ENCODE measurements around the gene CD53.
"Not testable (repeated sequence)": the region's sequence is repeated elsewhere in the genome, so short reads cannot be mapped to it uniquely, and the experiment has no call there.

The CD53 gene

GRCh38 chr1:110872745-110873720 lies at the start of gene CD53:
Gene CD53, plus strand, starts transcription at chr1:110873148. Its CDS starts 18,261 bp downstream, at chr1:110891409.
- DNase-seq (ENCODE audit: low spot score) = no peak

- DNase-seq (ENCODE audit: low spot score) = no peak
Measured at GRCh38 chr1:110824192-110824591, 48.8 kb upstream of the CD53 start.

DNA sequence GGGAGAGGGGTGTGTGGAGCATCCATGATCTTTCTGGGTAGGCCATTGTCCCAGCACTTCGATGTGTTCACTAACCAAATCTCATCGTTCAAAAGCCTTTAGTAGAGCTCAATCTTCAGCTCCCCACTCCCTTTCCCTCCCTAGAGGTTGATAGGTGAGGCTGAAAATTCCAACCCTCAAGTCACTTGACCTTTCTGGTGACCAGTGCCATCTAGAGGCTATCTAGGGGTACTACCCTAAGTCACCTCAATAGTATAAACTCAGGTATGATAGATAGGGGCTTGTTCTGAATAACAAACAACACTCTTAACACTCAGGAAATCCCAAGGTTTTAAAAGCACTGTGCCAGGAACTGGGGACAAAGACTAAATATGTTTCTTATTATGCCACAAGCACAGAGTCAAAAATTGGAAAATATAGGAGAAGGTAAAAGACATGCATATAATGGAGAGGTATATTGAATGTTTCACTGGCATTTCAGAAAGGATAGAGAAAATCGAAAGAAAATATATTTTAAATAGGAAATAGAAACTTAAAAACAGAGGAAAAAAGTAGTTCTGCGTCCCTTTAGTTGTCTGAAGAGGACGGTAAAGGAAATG lies 42.9 kb upstream of the CD53 start:
- DNase-seq (ENCODE audit: low spot score) = no peak

DNA sequence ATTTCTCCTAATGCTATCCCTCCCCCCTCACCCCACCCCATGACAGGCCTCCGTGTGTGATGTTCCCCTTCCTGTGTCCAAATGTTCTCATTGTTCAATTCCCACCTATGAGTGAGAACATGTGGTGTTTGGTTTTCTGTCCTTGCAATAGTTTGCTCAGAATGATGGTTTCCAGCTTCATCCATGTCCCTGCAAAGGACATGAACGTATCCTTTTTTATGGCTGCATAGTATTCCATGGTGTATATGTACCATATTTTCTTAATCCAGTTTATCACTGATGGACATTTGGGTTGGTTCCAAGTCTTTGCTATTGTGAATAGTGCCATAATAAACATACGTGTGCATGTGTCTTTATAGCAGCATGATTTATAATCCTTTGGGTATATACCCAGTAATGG lies 39.2 kb upstream of the CD53 start:
- DNase-seq (ENCODE audit: low spot score) = not testable (repeated sequence)

DNA sequence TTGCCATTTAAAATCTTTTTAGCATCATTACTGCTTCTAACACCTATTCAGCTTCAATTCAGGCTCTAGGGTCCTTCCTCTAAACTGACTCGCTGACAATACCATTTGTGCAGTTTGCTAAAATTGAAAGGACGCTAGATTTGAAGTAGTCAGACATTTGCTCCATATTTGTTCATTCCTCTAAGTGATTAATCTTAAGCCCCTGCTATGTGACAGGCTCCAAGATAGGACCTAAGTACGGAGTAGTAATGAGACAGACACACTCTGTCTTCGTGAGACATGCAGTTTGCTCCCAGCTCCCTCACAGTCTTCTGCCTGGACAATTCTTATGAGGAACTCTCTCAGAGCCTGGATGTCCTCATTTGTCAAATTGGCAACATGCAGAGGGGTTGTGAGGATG lies 26.1 kb upstream of the CD53 start:
- DNase-seq (ENCODE audit: low spot score) = no peak

DNA sequence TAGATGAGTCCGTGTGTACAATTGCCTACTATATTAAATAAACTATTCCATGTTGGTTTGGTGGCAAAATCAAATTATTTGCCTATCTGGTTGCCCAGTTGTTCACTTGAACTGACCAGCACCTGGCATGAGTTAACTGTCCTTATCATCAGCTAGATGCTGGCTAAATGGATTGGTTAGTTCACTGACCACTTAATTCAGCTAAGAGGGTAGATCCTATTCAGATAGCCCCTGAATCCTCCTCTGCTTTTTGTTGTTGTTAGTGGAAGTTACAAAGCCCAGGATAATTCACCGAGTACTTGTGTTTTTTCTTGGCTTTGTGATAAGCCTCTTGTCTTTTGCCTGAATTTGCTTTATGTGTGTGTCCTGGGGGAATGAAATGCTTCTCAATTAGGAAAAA lies 22.8 kb upstream of the CD53 start:
- no peak for DNase-seq (ENCODE audit: low spot score)

DNA sequence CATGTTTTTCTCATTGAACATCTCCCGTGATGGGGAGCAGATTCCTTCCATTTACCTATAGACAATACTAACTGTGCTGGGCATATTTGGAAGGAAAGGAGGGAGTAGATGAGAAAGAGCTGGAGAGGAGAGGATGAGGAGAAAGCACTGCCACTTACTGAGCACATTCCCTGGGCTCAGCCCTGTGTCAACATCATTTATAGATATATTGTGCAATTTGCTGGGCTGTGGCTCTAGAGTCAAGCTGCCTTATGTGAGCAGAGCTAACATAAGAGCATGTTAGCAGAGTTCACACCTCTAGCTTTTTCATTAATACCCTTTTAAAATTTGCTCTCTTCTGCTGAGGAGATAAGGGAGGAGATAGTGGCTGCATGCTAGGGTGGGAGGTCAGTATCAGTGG lies 22.3 kb upstream of the CD53 start:
- no peak for DNase-seq (ENCODE audit: low spot score)

- no peak for DNase-seq (ENCODE audit: low spot score)
Measured at GRCh38 chr1:110853135-110853534, 19.8 kb upstream of the CD53 start.

DNA sequence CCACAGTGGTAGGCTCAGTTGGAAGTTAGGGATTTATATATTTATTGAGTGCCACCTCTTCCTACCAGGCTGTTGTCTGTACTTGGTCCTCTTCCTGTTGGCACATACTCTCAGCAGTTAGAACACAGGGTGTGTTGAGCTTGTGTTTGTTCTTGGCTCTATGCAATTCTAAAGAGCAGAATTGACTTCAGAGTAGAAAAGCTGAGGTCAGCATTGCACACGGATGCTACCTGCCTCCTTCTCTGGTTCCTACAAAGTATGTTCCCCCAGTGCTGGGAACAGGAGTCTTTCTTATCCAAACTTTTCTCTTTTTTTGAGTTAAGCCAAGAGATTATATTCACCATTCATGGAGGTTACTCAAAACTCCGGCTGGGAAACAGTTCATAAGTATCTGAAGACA lies 16.5 kb upstream of the CD53 start:
- no peak for DNase-seq (ENCODE audit: low spot score)

DNA sequence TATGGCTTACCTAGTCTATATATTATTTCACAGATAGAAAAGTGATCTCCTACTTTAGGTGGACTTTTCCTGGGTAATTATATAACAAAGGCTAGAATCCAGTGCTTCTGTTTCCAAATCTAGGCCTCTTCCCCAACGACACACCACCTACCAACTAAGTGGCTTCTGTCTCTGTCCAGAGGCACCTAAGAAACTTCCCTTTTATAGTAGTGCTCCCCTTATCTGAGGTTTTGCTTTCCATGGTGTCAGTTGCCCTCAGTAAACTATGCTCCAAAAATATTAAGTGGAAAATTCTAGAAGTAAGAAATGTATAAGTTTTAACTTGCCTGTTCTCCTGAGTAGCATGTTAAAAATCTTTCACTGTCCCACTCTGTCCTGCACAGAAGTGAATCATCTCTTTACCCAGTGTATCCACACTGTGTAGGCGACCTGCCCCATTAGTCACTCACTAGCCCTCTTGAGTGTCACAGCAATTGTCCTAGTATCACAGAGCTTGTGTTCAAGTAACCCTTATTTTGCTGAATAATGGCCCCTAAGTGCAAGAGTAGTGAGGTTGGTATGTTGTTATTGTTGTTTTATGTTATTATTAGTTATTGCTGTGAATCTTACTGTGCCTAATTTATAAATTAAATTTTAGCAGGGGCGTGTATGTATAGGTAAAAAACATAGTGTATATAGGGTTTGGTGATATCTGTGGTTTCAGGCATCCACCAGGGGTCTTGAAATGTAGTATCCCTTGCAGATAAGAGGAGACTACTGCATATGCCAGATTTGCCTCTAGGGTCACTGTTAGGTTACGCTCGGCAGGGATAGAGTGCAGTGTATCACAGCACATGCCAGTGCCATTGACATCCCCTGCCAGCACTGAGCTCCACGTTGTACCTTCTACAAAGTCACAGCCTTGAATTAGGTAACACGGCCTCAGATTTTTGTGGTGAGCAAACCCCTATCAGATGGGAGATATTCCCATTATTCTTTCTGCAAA lies 14.7 kb upstream of the CD53 start:
- no peak for DNase-seq (ENCODE audit: low spot score)

DNA sequence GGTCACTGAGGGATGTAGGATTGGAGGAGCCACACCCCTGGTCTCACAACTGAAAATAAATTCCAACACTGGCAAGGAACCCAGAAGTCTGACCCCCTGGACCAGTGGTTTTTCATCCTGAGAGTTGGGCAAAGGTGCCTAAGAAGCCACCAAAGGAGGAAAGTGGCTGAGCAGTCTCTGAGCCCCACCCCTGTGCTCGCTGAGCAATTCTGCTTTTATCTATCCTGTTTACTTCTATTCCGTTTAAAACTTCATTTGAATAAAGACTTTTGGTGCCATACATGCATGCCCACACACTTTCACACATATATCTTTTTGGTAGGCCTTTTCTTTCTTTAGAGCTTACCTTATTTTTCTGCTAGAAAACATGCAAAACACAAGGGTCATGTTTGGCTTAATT lies 13.9 kb upstream of the CD53 start:
- no peak for DNase-seq (ENCODE audit: low spot score)

GRCh38 chr1:110860174-110860573 lies 12.8 kb upstream of the CD53 start:
- DNase-seq (ENCODE audit: low spot score) = no peak

DNA sequence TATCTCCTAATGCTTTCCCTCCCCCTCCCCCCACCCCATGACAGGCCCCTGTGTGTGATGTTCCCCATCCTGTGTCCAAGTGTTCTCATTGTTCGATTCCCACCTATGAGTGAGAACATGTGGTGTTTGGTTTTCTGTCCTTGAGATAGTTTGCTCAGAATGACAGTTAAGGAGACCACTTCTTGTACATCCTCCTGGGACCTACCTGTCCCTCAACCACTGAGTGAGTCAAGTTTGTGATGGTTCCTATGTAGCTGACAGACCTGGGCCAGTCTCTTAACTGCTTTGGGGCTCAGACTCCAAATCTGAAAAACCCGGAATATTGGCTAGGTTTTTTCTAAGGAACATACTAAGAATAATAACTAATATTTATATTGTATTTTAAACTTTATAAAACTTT lies 12.3 kb upstream of the CD53 start:
- DNase-seq (ENCODE audit: low spot score) = not testable (repeated sequence)

DNA sequence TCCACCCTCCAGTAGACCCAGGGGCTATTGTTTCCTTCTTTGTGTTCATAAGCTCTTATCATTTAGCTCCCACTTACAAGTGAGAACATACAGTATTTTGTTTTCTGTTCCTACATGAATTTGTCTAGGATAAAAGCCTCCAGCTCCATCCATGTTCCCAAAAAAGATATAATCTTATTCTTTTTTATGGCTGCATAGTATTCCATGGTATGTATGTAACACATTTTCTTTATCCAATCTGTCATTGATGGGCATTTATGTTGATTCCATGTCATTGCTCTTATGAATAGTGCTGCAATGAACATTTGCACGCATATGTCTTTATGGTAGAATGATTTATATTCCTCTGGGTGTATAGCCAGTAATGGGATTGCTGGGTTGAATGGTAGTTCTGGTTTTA lies 11.0 kb upstream of the CD53 start:
- not testable (repeated sequence) for DNase-seq (ENCODE audit: low spot score)

- no peak for DNase-seq (ENCODE audit: low spot score)
Measured at GRCh38 chr1:110864287-110864686, 8.7 kb upstream of the CD53 start.

DNA sequence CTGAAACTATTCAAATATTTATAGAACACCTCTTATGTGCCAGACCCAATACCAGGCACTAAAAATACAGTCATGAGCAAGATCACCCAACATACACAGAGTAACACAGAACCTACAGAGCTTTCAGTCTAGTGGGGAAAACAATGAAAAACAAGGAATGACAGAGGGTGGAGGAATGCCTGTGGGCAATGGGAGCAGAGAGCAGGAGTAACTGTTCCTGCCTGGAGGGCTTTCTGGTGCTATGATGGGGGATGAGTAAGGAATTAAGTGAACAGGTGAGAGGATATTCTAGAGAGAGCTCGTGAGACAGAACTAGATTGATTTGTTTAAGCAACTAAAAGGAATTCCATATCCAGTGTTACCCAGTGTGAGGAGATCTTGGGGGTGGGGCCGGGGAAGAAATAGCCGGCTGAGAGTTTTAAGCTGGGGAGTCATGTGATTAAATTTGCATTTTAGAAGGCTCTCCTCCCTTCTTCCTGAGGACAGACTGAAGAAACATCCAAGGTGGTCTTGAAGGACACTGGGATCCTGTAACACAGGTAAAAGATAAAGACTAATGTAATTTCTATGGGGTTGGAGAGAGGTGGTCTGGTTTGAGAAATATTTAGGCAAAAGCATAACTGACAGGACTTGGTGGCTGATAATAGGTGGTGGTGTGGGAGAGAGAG lies 2.1 kb upstream of the CD53 start:
- DNase-seq (ENCODE audit: low spot score) = no peak

- no peak for DNase-seq (ENCODE audit: low spot score)
Measured at GRCh38 chr1:110872366-110872744, 593 bp upstream of the CD53 start.

GRCh38 chr1:110873856-110874255 lies 908 bp downstream of the CD53 start:
- DNase-seq (ENCODE audit: low spot score) = no peak

- no peak for DNase-seq (ENCODE audit: low spot score)
Measured at GRCh38 chr1:110874324-110875215, 1.6 kb downstream of the CD53 start.

- no peak for DNase-seq (ENCODE audit: low spot score)
Measured at GRCh38 chr1:110875216-110875731, 2.3 kb downstream of the CD53 start.

Measured in left forelimb (tissue), 1 donor.